ENCODE results near the gene SVIL.

- TF ChIP-seq CTCF (IDR thresholded peaks at IDR 0.05 in 4 of 5, conservative IDR thresholded peaks at IDR 0.05 in 1 of 5) (no peak), POLR2A (IDR thresholded peaks at IDR 0.05) (no peak)
Measured at GRCh38 chr10:29492774-29493173, 142.0 kb downstream of the SVIL start.
